Measurements from ENCODE around the gene SMAD3.

The SMAD3 gene

DNA sequence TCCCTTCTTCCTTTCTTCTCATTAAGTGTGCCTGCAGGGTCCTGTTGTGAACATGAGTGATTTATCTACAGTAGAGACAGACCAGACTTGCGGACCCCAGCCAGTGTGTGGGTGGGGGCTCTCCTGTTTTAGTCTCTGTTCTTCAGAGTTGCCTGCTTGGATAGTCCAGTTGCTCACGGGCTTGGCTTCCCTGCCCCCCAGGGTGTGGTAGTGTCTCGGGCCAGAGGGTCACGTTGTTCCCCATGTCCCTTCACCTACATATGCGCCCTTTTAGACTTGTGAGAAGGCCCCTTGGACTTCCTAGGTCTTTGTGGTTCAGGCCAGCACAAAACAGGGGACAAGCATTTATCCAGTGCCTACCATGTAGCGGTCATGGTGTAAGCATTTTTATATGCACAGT, 103.3 kb downstream of the SMAD3 start:
- TF ChIP-seq, protein P1, sequence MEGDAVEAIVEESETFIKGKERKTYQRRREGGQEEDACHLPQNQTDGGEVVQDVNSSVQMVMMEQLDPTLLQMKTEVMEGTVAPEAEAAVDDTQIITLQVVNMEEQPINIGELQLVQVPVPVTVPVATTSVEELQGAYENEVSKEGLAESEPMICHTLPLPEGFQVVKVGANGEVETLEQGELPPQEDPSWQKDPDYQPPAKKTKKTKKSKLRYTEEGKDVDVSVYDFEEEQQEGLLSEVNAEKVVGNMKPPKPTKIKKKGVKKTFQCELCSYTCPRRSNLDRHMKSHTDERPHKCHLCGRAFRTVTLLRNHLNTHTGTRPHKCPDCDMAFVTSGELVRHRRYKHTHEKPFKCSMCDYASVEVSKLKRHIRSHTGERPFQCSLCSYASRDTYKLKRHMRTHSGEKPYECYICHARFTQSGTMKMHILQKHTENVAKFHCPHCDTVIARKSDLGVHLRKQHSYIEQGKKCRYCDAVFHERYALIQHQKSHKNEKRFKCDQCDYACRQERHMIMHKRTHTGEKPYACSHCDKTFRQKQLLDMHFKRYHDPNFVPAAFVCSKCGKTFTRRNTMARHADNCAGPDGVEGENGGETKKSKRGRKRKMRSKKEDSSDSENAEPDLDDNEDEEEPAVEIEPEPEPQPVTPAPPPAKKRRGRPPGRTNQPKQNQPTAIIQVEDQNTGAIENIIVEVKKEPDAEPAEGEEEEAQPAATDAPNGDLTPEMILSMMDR (conservative IDR thresholded peaks at IDR 0.05; ENCODE audit: low read depth, low read length) = no peak

DNA sequence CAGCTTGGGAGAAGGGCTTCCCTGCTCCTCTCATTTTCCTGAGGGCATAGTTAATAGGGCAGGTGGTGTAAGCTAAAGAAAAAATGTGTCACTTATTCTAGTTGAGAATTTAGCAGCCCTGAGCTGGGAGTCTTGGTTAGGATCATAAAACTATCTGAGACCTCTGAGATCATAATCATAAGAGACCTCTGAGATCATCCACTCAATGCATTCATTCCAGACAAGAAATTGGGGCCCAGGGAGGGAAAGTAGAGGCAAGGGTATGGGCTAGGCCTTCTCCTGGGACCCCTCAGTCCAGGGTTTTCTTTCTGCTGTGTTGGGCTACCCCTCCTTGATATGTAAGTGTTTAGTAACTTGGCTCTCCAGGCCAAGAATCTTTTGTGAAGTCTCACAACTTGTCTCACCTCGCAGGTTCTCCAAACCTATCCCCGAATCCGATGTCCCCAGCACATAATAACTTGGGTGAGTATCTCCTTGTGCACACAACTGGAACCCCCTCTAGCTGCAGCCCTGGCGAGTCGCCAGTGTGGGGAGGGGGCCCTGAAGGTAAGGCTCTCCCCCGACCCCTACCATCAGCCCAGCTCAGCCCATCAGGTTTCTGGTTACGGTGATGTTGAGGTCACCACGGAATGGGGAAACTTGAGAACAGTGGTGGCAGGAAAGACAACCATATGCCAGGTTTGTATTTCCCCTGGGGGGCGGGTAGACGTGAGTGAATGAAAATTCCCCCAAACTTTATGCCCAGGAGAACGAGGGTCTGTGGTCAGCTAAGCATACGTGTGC, 104.9 kb downstream of the SMAD3 start:
- no peak for DNase-seq (ENCODE audit: low read depth)
- H3K4me3 ChIP-seq (ENCODE audit: low read depth, low read length) = no peak overlapping the region
- TF ChIP-seq, protein P1 (conservative IDR thresholded peaks at IDR 0.05; ENCODE audit: low read depth, low read length) = no peak

More for the DNA sequence above, 103.3 kb downstream of the SMAD3 start:
- DNase-seq (ENCODE audit: low read depth) = no peak
- no peak overlapping the region for H3K4me3 ChIP-seq (ENCODE audit: low read depth, low read length)

DNA sequence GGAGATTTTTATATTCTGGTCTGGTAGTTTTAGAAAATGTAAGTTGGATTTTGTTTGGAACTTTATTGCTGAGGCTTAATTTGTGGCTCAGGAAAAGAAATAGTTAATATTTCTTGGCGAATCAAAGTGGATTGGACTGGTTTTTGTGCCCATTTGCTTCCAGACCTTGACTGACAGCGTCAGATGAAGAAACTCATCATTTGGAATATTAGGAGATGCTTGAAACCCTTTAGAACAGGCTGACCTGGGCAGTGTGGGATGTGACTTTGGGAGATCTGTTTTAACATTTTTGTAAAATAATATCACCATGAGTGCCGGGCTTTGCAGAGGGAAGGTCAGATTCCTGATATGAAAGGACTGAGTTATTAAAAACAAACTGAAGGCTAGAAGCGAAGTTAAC, 106.1 kb downstream of the SMAD3 start:
- H3K4me3 ChIP-seq (ENCODE audit: low read depth, low read length) = no peak overlapping the region
- TF ChIP-seq, protein P1 (conservative IDR thresholded peaks at IDR 0.05; ENCODE audit: low read depth, low read length) = no peak
- no peak for DNase-seq (ENCODE audit: low read depth)

DNA sequence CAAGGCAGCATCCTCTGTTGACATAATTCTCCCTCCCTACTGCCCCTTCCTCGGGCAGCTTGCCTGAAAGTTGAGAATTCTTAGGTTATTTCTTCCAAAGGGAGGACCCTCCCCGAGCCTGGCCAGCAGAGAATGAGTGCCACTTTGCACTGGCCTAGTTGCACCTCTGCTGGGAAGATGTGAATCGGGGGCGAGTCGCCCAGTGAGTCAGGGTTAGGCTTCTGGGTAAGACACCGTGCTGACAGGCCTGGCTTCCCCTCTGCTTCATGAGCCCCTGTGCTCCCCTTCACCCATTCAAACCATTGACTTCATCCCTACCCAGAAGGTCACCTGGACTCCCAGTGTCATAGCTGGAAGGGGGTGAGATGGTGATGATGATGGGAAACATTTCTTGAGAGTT, 106.8 kb downstream of the SMAD3 start:
- no peak for DNase-seq (ENCODE audit: low read depth)
- H3K4me3 ChIP-seq (ENCODE audit: low read depth, low read length) = no peak overlapping the region
- TF ChIP-seq, protein P1 (conservative IDR thresholded peaks at IDR 0.05; ENCODE audit: low read depth, low read length) = no peak

DNA sequence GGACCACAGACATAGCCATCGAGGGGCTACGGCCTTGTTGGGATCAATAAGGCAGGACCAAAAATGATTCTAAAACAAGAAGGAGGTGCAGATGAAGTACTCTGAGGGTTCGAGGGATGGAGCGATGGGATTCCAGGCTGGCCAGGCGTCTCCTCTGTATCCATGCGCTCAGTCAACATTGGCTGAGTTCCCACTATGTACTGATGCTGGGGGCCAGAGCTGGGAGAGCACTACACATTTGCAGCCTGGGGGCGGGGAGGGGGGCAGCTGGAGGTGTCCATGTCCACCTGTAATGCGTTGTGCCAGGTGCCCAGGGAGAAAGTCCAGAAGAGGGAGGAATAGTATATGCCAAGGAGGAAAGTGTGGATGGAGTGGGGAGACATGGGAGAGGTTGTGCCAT, 107.6 kb downstream of the SMAD3 start:
- no peak overlapping the region for H3K4me3 ChIP-seq (ENCODE audit: low read depth, low read length)
- TF ChIP-seq, protein P1 (conservative IDR thresholded peaks at IDR 0.05; ENCODE audit: low read depth, low read length) = no peak
- no peak for DNase-seq (ENCODE audit: low read depth)

DNA sequence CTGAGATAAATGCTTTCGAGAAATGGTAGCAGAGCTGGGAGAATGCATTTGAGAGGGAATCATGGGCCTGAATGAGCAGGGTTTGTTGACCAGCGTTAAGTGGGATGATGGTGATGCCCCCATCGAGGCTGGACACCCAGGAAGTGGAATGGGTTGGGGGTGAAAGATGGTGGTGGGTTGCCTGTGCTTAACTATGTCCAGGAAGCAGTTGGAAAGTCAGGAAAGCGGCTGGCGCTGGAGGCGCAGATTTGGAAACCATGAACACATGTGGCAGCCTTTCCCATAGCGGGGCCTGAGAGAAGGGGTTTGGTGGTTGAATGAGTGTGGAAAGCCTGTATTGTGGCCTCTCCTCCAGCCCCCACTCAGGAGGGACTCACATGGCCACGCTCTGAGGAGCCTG, 108.4 kb downstream of the SMAD3 start:
- DNase-seq (ENCODE audit: low read depth) = no peak
- no peak overlapping the region for H3K4me3 ChIP-seq (ENCODE audit: low read depth, low read length)
- TF ChIP-seq, protein P1 (conservative IDR thresholded peaks at IDR 0.05; ENCODE audit: low read depth, low read length) = no peak

DNA sequence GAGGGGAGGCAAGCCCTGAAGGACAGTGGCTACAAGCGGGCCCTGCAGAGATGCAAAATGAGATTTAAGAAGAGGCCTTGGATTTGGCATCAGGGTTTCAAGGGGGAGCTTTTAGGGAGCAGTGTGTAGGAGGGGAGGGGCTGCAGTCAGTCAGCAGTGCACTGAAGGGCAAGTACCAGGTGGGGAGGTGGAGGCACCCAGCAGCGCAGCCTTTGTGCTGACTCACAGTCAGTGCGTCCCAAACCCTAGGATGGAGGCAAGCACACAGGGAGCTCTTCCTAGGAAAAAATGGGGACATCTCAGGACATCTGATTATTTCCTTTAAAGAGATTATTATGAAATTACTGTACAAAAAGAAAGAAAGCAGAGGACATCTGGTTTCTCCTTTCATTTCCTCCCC, 109.0 kb downstream of the SMAD3 start:
- TF ChIP-seq, protein P1 (conservative IDR thresholded peaks at IDR 0.05; ENCODE audit: low read depth, low read length) = no peak
- no peak for DNase-seq (ENCODE audit: low read depth)
- H3K4me3 ChIP-seq (ENCODE audit: low read depth, low read length) = no peak overlapping the region

Data from choroid plexus epithelial cell (primary cell).